ENCODE measurements around the gene CYP27A1.
"Not testable (repeated sequence)": the region's sequence is repeated elsewhere in the genome, so short reads cannot be mapped to it uniquely, and the experiment has no call there.

The CYP27A1 gene

GRCh38 chr2:218781691-218782527 lies at the start of gene CYP27A1:
Gene CYP27A1 (plus strand): TSS chr2:218782147. CDS start chr2:218782183, 36 bp downstream.
- no peak for DNase-seq

DNA sequence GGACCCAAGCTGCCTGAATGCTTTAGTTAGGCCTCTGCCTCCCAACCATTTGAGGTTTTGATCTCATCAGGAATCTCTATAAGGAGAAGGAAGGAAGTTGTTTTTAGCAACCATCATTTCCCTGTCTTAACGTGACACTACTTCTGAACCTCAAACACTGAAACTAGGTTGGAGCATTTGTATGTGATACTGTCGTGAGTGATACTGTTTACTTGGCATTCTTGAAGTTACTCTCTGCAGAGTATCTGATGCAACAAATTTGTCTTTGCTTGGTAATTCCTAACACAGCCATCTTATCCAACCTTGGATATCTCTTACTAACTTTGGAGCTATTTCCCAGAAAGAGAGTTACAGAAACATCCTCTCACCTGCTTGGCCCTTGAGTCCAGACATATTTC lies 49.2 kb upstream of the CYP27A1 start:
- DNase-seq, result no peak

GRCh38 chr2:218733171-218734021 lies 48.6 kb upstream of the CYP27A1 start:
- DNase-seq, result no peak

DNA sequence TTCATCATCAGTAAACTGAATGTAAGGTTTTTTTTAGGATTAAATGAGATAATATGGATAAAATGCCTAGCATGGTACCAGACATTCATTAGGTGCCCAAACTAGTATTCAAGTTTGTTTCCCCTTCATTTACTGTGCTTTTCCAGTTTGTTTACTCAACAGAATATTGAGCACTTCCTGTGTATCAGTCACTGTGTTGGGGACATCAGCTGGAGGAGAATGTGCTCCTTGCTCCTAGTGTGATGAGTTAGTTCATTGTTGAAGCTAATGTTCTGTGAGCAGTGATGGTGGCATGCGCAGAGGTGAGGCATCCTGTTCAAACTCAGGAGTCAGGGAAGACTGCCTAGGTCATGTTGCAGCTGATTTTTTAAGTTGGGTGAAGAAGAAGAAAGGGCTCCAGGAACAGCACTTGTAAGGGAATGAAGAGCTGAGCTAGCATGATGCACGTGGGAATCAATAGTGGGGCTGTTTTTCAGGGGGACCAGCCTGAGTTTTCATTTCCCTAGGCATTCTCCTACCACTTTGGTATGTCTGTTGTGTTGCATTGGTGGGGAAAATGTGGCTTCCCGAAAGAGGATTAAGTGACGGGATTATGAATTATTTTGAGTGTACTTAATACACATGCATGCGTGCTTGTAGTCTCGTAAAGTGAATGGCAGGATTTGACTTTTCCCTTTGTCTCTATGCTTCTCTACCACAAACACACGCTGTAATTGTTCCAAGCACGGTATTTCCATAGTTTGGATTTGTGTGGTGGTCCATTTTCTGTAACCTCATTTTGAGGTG lies 47.6 kb upstream of the CYP27A1 start:
- no peak for DNase-seq

GRCh38 chr2:218736531-218736930 lies 45.4 kb upstream of the CYP27A1 start:
- no peak for DNase-seq

DNA sequence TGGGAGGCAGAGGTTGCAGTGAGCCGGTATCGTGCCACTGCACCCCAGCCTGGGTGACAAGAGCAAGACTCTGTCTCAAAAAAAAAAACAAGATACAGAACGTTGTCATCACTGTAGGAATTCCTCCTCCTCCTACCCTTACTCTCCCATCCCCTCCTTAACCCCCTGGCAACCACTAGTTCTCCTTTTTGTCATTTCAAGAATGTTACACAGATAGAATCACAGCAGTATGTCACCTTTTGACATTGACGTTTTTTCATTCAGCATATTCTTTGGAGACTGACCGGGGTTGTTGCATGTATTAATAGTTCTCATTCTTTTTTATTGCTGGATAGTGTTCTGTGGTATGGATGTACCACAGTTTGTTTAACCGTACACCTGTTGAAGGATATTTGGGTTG lies 38.9 kb upstream of the CYP27A1 start:
- no peak for DNase-seq

- no peak for DNase-seq
These were observed 37.3 kb upstream of the CYP27A1 start for GRCh38 chr2:218744615-218745014.

GRCh38 chr2:218745160-218745558 lies 36.8 kb upstream of the CYP27A1 start:
- DNase-seq, result no peak

DNA sequence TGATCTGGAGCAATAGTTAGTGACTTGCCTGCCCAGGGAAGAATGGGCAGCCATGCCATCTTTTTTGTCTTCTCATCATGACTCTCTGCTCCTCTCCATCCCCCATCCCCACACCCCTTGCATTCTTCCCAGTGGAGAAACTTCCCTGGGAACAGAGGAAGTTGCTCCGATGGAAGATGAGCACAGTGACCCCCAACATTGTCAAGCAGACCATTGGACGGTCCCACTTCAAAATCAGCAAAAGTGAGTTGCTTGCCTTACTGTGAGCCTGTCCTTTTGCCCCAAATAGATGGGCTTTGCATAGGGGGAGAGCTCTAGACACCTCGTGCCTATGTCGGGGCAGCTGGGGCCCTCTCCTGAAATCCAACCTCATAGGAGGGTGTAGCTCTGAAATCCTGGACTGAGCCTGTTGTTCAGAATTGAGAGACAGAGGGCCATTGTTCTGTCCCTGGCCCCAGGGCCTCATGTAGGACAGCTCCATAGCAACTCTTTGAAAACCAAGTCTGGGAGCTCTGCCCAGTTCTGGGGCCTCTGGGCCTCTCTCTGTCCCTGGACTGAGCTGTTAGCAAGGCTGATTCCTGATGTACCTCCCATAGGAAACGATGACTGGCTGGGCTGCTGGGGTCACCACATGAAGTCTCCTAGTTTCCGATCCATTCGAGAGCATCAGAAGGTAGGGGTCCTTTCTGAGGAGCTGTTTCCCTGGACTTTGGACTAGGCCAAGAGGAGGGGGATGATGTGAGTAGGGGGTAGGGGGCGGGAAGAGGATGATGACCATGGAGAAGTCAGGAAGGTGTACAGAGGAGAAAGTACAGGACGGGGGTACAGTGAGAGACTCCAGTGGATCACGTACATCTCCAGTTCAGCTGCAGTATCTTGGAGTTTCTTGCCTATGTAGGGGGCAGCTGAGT lies 36.1 kb upstream of the CYP27A1 start:
- no peak for DNase-seq

DNA sequence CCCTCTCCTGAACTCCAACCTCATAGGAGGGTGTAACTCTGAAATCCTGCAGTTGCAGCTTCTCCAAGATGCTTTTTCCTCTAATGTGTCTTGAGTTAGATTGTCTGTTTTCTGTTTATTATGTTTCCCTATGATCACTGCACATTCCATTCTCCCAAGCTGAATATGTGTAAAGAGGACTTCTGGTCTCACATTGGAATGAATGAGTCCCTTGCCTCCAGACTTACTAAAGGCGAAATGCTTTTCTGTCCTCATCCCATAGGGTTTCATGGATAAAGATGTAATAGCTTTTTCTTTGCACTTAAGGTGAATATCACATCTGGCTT lies 35.5 kb upstream of the CYP27A1 start:
- no peak for DNase-seq

DNA sequence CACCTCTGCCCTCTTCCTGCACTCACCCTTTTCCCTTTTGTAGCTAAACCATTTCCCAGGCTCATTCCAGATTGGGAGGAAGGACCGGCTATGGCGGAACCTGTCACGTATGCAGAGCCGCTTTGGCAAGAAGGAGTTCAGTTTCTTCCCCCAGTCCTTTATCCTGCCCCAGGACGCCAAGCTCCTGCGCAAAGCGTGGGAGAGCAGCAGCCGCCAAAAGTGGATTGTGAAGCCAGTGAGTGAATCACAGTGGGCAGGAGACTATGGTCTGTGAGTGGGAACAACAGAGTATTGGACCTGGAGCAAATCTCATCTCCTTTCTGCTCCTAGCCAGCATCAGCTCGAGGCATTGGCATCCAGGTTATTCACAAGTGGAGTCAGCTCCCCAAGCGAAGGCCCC lies 35.0 kb upstream of the CYP27A1 start:
- no peak for DNase-seq

DNA sequence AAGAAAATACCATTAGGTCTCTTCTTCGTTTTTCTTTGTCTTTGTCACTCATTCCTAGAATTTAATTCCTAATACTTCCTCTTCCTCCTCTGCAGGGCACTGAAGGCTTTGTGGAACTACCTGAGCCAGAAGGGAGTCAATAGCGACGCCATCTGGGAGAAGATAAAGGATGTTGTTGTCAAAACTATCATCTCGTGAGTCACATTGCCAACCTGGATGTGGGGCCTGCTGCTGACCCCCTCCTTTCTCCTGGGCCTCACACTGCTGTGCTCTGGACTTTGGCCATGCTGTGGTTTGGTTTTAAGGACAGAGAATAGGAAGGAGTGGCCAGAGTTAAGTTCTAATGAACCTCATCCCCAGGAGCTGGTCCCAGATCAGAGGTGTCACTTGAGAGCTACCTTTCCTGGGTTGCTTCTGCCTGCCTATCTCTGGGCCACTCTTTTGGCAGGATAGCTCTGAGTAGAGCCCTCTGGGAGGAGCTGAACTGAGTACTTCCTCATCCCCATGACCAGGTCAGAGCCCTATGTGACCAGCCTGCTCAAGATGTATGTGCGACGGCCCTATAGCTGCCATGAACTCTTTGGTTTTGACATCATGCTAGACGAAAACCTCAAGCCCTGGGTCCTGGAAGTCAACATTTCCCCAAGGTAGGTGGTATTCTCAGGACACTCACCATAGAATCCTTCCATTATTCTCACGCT lies 33.1 kb upstream of the CYP27A1 start:
- DNase-seq, result no peak

GRCh38 chr2:218754201-218754600 lies 27.7 kb upstream of the CYP27A1 start:
- DNase-seq, result no peak

GRCh38 chr2:218754781-218755180 lies 27.2 kb upstream of the CYP27A1 start:
- DNase-seq, result no peak

DNA sequence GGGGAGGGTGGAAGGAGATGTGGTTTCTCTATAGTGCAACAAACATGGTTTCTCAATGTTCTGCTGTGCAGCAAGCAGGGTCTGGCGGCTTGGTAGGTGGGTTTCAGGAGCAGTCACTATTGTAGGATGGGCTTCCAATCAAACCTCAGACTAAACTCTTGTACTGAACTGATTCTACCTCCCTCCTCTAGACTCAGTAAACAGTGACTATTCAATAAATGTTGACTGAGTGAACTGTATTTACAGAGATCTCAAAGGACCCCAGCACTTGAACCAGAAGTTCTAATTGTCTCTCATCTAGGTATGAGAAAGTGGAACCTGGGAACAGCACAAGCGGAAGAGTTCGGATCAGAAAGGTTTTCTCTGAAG lies 26.8 kb upstream of the CYP27A1 start:
- DNase-seq, result no peak

DNA sequence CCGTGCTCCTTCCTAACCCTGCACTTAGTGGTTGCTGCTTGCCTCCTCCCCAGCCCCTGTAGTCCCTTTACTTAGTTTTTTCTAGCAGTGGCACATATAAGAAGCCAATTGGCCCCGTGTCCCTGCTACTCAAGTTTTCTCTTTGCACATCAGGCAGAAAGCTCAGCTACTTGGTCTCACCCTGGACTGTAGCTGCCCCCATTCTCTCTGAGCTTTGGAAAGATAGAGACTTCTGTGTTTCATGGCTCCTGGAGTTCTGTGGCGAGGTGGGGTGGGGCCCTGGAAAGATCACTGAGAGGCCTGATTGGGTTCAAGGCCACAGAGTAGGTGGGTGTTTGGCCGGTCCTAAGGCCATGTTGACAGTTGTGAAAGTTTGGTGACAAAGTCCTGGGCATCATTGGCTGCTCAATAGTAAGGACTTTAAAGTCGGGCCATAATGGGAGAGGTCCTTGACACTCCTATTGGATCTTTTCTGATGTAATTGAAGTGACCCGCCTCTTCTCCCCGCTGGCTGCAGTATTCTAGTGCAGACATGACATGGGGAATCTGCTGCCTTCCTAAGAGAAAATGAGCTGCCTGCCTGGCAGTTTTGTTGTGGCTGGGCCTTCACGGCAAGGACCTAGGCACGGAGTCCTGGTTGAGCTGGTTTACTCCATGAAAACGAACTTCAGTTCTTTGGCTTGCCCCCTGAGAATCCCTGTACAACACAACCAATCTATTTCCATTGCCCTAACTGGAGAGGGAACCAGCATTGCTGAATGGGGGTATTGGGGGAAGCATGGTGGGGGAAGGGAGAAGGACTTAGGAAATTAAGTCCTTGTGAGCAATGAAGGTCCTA lies 26.2 kb upstream of the CYP27A1 start:
- DNase-seq, result no peak

DNA sequence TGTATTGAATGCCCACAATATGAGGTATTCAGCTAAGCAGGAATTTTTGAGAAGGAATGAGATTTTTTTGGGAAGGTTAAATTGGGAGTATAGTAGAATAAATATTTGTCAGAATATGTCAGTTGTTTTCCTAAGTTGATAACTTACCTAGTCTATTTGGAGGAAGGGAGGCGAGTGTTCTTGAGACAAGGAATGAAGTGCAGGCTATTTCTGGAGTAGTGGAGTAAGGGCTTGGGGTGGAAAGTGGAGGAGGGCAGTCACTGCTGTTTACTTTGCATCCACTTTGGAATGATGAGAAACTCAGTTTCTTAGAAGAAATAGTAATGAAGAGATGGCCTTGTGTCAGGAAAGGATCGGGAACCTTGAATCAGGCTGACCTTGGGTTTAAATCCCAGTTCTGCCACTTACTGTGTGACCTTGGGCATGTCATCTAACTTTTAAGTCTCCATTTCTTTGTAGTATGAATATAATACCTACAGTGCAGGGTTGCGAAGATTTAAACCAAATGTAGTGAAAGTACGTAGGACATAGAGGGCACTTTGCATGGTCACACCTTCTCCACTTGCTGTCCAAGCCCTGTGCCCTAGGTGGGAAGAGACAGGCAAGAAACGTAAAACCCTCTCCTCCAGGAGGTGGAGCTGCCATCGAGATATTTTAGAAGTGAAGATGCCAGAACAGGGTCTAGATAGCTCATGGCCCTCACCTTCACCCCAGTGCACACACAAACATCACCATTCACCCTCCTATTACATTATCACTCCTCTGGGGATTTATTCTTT lies 25.2 kb upstream of the CYP27A1 start:
- no peak for DNase-seq

GRCh38 chr2:218761795-218762194 lies 20.2 kb upstream of the CYP27A1 start:
- no peak for DNase-seq

DNA sequence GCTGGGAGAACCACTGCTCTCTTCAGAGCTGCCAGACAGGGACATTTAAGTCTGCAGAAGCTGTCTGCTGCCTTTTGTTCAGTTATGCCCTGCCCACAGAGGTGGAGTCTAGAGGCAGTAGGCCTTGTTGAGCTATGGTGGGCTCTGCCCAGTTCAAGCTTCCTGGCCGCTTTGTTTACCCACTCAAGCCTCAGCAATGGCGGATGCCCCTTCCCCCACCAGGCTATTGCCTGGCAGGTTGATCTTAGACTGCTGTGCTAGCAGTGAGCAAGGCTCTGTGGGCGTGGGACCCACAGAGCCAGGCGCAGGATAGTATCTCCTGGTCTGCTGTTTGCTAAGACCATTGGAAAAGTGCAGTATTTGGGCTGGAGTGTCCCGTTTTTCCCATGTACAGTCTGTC lies 9.2 kb upstream of the CYP27A1 start:
- not testable (repeated sequence) for DNase-seq

- no peak for DNase-seq
These were observed 8.1 kb upstream of the CYP27A1 start for GRCh38 chr2:218773881-218774280.

Data from SHP77 (cell line).